AML-193 (cell line): Measurements from ENCODE around the gene KCNQ1.
"Not testable (repeated sequence)": the region's sequence is repeated elsewhere in the genome, so short reads cannot be mapped to it uniquely, and the experiment has no call there.

Experiments
- DNase-seq, 2 experiments: peaks; one replicate each; lab custom pipeline; 2025; lab: John Stamatoyannopoulos, UW

Gene KCNQ1

GRCh38 chr11:2592559-2593392 lies 148.0 kb downstream of the KCNQ1 start:
- no peak for DNase-seq

- no peak for DNase-seq
Observed at GRCh38 chr11:2593393-2593950, 148.7 kb downstream of the KCNQ1 start.

- DNase-seq: no peak
Observed at GRCh38 chr11:2594267-2594666, 149.5 kb downstream of the KCNQ1 start.

GRCh38 chr11:2595204-2595603 lies 150.4 kb downstream of the KCNQ1 start:
- no peak for DNase-seq

- no peak for DNase-seq
Observed at GRCh38 chr11:2599561-2600189, 154.9 kb downstream of the KCNQ1 start.

GRCh38 chr11:2609345-2609744 lies 164.5 kb downstream of the KCNQ1 start:
- DNase-seq: no peak

- no peak for DNase-seq
Observed at GRCh38 chr11:2612884-2613571, 168.2 kb downstream of the KCNQ1 start.

- no peak for DNase-seq
Observed at GRCh38 chr11:2621894-2622293, 177.1 kb downstream of the KCNQ1 start.

- DNase-seq: no peak
Observed at GRCh38 chr11:2625183-2625582, 180.4 kb downstream of the KCNQ1 start.

GRCh38 chr11:2630679-2631078 lies 185.9 kb downstream of the KCNQ1 start:
- no peak for DNase-seq

- no peak for DNase-seq
Observed at GRCh38 chr11:2631161-2631560, 186.4 kb downstream of the KCNQ1 start.

GRCh38 chr11:2639763-2640162 lies 195.0 kb downstream of the KCNQ1 start:
- DNase-seq: not testable (repeated sequence)

GRCh38 chr11:2641623-2642022 lies 196.8 kb downstream of the KCNQ1 start:
- no peak for DNase-seq

GRCh38 chr11:2643746-2644145 lies 198.9 kb downstream of the KCNQ1 start:
- no peak for DNase-seq

GRCh38 chr11:2644844-2645778 lies 200.3 kb downstream of the KCNQ1 start:
- DNase-seq: no peak

- DNase-seq: no peak
Observed at GRCh38 chr11:2645779-2646118, 200.9 kb downstream of the KCNQ1 start.

- DNase-seq: no peak
Observed at GRCh38 chr11:2647167-2647566, 202.4 kb downstream of the KCNQ1 start.

- DNase-seq: no peak
Observed at GRCh38 chr11:2647953-2648352, 203.1 kb downstream of the KCNQ1 start.

GRCh38 chr11:2649400-2649799 lies 204.6 kb downstream of the KCNQ1 start:
- no peak for DNase-seq

- DNase-seq: no peak
Observed at GRCh38 chr11:2649848-2650247, 205.0 kb downstream of the KCNQ1 start.

- no peak for DNase-seq
Observed at GRCh38 chr11:2650343-2650867, 205.6 kb downstream of the KCNQ1 start.
